Activated T-cell treated with anti-CD3 and anti-CD28 coated beads, Interleukin-2, amount 50 U/mL, for 24 hours (primary cell): Measurements from ENCODE around the gene SLF2.
"Not testable (repeated sequence)": the region's sequence is repeated elsewhere in the genome, so short reads cannot be mapped to it uniquely, and the experiment has no call there.

Experiments used
- DNase-seq: peaks from one replicate; pipeline ENCODE4 v3.0.0-alpha.2; 2020
- H3K27ac Mint-ChIP-seq: 2 replicates; pipeline ENCODE4 v1.8.0; 2020; ENCODE audit warnings: mild to moderate bottlenecking, mixed read lengths
- H3K27me3 Mint-ChIP-seq: 2 replicates; pipeline ENCODE4 v1.8.0; 2020; ENCODE audit warnings: mixed read lengths
- H3K36me3 Mint-ChIP-seq: 2 replicates; pipeline ENCODE4 v1.8.0; 2020; ENCODE audit warnings: low read depth, mixed read lengths
- H3K4me1 Mint-ChIP-seq: 2 replicates; pipeline ENCODE4 v1.8.0; 2020; ENCODE audit warnings: low read depth, mixed read lengths
- H3K4me3 Mint-ChIP-seq: 2 replicates; pipeline ENCODE4 v1.8.0; 2020; ENCODE audit warnings: mild to moderate bottlenecking, moderate library complexity, mixed read lengths
- H3K9me3 Mint-ChIP-seq: 2 replicates; pipeline ENCODE4 v1.8.0; 2020; ENCODE audit warnings: mixed read lengths

SLF2 gene

DNA sequence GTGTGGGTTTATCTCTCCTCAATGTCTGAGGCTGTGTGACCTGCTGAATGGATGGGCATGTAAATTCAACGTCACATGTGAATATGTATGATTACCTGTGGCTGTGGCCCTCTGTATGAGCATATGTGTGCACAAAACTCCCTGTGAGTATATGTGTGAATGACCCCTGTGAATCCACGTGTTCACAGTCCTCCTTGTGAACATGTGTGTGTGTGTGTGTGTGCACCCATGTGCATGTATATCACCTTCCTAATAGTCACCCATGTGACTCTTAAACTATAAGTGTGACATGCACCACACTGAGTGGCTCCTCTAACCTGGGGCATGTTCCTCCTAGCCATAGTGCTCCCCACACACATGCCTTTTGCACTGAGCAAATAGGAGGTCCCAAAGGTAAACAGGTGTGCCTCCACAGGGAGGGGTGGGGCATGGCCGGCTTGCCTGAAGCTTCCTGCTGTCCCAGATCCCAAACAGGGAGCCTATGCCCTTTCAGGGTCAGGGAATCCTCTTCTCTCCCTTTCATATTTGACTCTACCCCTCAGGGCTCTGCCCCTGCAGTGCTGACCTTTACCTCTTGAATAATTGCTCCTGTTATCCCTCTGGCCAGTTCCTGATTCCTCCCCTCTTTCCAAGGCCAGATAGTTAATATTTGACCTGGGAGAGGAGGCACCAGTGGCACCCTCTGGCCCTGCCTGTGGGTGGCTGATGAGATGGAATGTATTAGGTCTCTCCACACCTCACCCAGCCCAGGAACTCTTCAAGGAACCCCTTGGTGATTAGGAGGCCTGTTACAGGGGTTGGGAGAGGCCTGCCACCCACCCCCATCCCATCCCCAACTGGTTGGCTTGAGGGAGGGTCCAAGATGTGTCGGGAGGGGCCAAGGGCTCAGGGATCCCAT is 58.4 kb downstream of the SLF2 start:
- peaks cover 21% of the 10 kb centered on the region for H3K4me1 Mint-ChIP-seq
- H3K9me3 Mint-ChIP-seq, result no peaks in the 10 kb centered on the region
- H3K27ac Mint-ChIP-seq, result no peak overlapping the region
- H3K36me3 Mint-ChIP-seq, result peaks cover 1% of the 10 kb centered on the region
- H3K4me3 Mint-ChIP-seq, result no peak overlapping the region
- DNase-seq, result no peak
- H3K27me3 Mint-ChIP-seq, result no peaks in the 10 kb centered on the region

DNA sequence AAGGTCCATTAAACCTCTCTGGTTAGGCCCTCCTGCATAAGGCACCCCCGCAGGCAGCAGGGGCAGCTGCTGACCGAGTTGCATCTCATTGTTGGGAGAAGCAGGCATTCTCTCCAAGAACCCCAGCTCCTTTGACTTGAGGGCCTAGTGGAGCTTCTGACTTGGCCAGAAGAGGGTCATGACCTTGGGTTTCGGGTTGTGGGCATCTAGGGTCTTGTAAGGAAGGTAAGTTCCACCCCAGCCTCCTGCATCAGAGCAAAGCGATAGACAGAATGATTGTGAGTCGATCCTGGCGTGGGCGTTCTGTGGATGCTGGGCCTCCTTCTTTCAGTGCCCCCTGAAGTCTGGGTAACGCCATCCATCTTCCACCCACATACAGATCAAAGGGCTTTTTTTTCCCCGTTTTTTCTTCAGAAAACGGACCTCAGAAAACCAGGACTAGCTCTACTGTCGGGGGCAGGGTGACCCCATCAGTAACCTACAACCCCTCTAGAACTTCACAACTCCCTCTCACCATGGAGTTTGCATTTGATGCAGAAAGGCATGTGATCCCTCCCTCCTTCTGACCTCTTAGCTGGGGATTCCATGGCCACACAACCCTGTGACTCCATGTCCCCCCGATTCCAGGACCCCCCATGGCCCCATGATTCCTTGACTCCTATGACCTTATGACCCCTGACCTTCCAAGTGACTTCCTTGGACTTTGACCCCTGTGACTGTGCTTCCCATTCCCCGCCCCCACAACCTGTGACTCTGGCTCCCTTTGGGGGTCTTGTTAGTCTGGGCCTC is 59.5 kb downstream of the SLF2 start:
- H3K4me3 Mint-ChIP-seq, result no peak overlapping the region
- H3K27me3 Mint-ChIP-seq, result no peaks in the 10 kb centered on the region
- H3K27ac Mint-ChIP-seq, result no peak overlapping the region

DNA sequence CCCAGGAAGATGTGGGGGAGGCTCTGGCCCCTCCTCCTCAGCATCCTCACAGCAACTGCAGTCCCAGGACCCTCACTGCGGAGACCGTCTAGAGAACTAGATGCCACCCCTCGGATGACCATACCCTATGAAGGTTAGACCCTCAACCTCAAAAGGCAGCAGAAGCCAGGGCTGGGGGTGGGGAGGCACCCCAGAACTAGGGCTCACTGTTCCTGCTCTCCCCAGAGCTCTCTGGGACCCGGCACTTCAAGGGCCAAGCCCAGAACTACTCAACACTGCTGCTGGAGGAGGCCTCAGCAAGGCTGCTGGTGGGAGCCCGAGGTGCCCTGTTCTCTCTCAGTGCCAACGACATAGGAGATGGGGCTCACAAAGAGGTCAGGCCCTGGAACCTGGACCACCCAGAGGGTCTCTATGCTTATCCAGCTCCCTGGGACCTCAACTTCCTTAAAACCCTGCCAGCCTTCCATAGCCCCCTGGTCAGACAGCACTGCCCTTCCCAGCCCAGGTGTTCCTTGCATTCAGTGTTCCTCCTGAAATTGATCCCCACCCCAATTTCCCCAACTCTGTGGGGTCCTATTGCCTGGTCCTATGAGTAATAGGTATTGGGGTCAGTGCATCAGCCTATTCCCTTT is 60.3 kb downstream of the SLF2 start:
- DNase-seq, result no peak

More for the DNA sequence above, 59.5 kb downstream of the SLF2 start:
- no peak for DNase-seq
- Mint-ChIP-seq H3K9me3 (no peaks in the 10 kb centered on the region), H3K36me3 (no peaks in the 10 kb centered on the region), H3K4me1 (peaks cover 21% of the 10 kb centered on the region)

DNA sequence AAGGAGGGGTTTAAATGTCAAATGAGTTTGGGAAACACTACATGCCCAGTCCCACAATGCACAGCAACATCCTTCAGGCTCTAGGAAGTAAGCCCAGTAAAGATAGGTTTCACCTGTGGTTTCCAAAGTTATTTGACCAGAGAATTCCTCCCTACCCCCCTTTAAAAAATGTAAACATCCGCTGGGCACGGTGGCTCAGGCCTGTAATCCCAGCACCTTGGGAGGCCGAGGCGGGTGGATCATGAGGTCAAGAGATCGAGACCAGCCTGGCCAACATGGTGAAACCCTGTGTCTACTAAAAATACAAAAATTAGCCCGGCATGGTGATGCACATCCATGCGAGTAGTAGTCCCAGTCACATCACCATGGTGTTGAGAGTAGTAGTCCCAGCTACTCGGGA is 62.6 kb downstream of the SLF2 start:
- not testable (repeated sequence) for H3K27me3 Mint-ChIP-seq, H3K4me3 Mint-ChIP-seq, DNase-seq, H3K36me3 Mint-ChIP-seq, H3K9me3 Mint-ChIP-seq, H3K4me1 Mint-ChIP-seq, H3K27ac Mint-ChIP-seq

More for the DNA sequence above, 60.3 kb downstream of the SLF2 start:
- Mint-ChIP-seq H3K27me3 (no peaks in the 10 kb centered on the region), H3K9me3 (no peaks in the 10 kb centered on the region), H3K36me3 (no peaks in the 10 kb centered on the region), H3K4me1 (peaks cover 21% of the 10 kb centered on the region), H3K4me3 (no peak overlapping the region), H3K27ac (no peak overlapping the region)

DNA sequence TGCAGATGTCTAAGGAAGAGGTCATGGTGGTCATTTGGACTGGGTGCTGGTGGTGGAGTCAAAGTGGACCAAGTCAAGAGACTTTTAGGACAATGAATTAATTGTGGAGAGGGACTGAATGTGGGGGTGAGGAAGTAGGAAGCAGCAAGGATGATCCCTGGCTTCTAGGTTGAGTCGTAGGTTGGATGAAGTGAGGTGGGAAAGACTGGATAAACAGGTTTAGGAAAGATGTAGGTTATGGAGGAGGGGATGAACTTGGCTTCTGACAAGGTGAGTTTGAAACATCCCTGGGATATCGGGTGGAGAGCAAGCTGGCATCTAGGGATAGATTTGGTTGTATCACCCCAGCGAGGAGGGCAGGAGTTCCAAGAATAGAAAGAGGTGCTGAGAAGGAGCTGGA is 64.1 kb downstream of the SLF2 start:
- H3K27me3 Mint-ChIP-seq, result no peaks in the 10 kb centered on the region
- no peaks in the 10 kb centered on the region for H3K9me3 Mint-ChIP-seq
- no peak overlapping the region for H3K4me3 Mint-ChIP-seq
- H3K36me3 Mint-ChIP-seq, result peaks cover 21% of the 10 kb centered on the region
- DNase-seq, result no peak
- H3K4me1 Mint-ChIP-seq, result peaks cover 6% of the 10 kb centered on the region
- peak overlapping the region; percentile 0 for H3K27ac Mint-ChIP-seq

DNA sequence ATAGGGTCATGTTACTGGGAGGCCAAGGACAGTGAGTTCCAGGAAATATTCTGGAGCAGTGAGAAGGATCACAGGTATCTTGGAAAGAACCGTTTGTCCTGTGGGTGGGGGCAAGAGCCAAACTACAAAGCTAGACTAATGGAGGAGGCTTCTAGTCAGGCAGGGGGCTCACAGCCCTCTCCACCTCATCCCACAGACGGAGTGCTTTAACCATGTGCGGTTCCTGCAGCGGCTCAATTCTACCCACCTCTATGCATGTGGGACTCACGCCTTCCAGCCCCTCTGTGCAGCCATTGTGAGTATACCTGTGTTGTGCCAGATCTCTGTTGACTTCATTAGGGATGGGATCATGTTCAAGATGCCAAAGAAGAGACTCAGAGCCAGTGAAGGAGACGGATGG is 64.7 kb downstream of the SLF2 start:
- peaks cover 26% of the 10 kb centered on the region for H3K36me3 Mint-ChIP-seq

DNA sequence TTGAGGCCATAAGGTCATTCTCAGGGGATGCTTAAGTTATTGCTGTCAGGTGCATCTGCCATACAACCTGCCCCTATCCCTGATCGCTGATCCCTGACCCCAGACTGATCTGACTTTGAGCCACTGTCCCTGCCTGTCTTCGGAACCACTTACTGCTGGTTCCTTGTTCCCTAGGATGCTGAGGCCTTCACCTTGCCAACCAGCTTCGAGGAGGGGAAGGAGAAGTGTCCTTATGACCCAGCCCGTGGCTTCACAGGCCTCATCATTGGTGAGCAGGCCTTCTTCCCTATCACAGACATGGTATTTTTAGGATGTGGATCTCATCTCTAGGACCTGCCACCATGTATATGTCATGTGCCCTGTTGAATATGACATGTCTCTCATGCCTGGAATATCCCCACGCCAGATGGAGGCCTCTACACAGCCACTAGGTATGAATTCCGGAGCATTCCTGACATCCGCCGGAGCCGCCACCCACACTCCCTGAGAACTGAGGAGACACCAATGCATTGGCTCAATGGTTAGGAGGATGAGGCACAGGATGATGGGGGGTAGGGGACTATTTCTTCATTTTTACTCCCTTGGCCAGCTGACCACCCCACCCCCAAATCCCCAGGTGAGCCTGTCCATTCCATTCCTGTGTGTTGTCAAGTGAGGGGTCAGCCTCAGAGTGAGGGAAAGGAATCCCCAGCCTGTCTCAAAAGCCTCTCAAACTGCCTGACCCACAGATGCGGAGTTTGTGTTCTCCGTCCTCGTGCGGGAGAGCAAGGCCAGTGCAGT is 65.5 kb downstream of the SLF2 start:
- H3K27ac Mint-ChIP-seq, result peak overlapping the region; percentile 1
- H3K27me3 Mint-ChIP-seq, result no peaks in the 10 kb centered on the region
- no peaks in the 10 kb centered on the region for H3K9me3 Mint-ChIP-seq
- H3K36me3 Mint-ChIP-seq, result peaks cover 32% of the 10 kb centered on the region
- no peak overlapping the region for H3K4me3 Mint-ChIP-seq
- no peaks in the 10 kb centered on the region for H3K4me1 Mint-ChIP-seq
- no peak for DNase-seq

More for the DNA sequence above, 64.7 kb downstream of the SLF2 start:
- peaks cover 2% of the 10 kb centered on the region for H3K4me1 Mint-ChIP-seq
- no peaks in the 10 kb centered on the region for H3K27me3 Mint-ChIP-seq
- no peak overlapping the region for H3K4me3 Mint-ChIP-seq
- H3K9me3 Mint-ChIP-seq, result no peaks in the 10 kb centered on the region
- DNase-seq, result no peak
- H3K27ac Mint-ChIP-seq, result peak overlapping the region; percentile 1

DNA sequence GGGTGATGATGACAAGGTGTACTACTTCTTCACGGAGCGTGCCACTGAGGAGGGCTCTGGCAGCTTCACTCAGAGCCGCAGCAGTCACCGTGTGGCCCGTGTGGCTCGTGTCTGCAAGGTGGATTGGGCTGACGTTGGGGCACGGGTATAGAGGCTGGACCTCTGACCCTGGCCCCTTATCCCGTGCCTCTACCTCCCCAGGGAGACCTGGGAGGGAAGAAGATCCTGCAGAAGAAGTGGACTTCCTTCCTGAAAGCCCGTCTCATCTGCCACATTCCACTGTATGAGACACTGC is 66.1 kb downstream of the SLF2 start:
- H3K4me1 Mint-ChIP-seq, result no peaks in the 10 kb centered on the region
- DNase-seq, result no peak
- H3K27me3 Mint-ChIP-seq, result no peaks in the 10 kb centered on the region
- no peaks in the 10 kb centered on the region for H3K9me3 Mint-ChIP-seq
- peaks cover 35% of the 10 kb centered on the region for H3K36me3 Mint-ChIP-seq
- H3K4me3 Mint-ChIP-seq, result no peak overlapping the region
- no peak overlapping the region for H3K27ac Mint-ChIP-seq

DNA sequence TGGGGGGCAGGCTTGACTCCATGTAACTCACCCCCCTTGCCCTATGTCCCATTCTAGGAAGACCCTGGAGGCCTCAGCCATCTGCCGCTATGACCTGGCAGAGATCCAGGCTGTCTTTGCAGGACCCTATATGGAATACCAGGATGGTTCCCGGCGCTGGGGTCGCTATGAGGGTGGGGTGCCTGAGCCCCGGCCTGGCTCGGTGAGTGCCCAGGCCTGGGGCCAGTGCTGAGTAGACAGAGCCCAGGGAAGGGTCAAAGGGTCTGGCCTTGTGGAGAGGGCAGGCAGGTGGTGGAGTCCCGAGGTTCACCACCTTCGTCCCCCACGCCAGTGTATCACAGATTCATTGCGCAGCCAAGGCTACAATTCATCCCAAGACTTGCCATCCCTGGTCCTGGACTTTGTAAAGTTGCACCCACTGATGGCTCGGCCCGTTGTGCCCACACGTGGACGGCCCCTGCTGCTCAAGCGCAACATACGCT is 67.1 kb downstream of the SLF2 start:
- Mint-ChIP-seq H3K27me3 (no peaks in the 10 kb centered on the region), H3K4me1 (no peaks in the 10 kb centered on the region)

DNA sequence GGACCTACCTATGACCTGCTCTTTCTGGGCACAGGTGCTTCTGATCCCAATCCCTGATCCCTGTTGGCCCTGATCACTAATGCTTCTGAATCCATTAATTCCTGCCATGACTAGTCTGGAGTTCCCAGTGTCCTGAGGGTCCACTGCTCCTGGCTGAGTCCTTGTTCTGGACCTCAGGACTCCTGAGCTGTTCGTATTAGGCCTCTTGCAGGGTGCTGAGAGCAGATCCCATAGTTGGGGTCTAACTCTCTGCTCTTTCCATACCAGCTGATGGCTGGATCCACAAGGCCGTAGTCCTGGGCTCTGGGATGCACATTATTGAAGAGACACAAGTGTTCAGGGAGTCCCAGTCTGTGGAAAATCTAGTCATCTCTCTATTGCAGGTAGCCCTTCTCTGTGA is 67.5 kb downstream of the SLF2 start:
- H3K4me1 Mint-ChIP-seq, result peaks cover 2% of the 10 kb centered on the region
- DNase-seq, result no peak
- peak overlapping the region; percentile 32 for H3K27ac Mint-ChIP-seq
- H3K9me3 Mint-ChIP-seq, result no peaks in the 10 kb centered on the region
- H3K4me3 Mint-ChIP-seq, result no peak overlapping the region
- H3K27me3 Mint-ChIP-seq, result no peaks in the 10 kb centered on the region
- H3K36me3 Mint-ChIP-seq, result peaks cover 45% of the 10 kb centered on the region

More for the DNA sequence above, 67.1 kb downstream of the SLF2 start:
- H3K4me3 Mint-ChIP-seq, result no peak overlapping the region
- H3K36me3 Mint-ChIP-seq, result peaks cover 42% of the 10 kb centered on the region
- no peak for DNase-seq
- no peaks in the 10 kb centered on the region for H3K9me3 Mint-ChIP-seq
- no peak overlapping the region for H3K27ac Mint-ChIP-seq

DNA sequence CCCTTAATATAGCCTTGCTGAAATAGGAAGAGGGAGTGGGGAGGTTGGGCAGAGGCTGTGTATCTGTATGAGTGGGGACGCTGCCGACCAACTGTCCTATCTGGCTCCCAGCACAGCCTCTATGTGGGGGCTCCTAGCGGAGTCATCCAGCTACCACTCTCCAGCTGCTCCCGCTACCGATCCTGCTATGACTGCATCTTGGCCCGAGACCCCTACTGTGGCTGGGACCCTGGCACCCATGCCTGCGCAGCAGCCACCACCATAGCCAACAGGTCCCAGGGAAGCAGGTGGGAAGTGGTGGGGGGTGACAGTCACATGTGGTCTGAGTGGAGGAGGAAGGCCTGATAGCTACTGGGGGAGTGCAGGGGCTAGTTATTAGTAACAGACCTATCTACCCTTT is 67.9 kb downstream of the SLF2 start:
- Mint-ChIP-seq H3K4me3 (no peak overlapping the region), H3K36me3 (peaks cover 49% of the 10 kb centered on the region), H3K27ac (no peak overlapping the region), H3K9me3 (no peaks in the 10 kb centered on the region), H3K27me3 (no peaks in the 10 kb centered on the region), H3K4me1 (peaks cover 6% of the 10 kb centered on the region)
- DNase-seq, result no peak

DNA sequence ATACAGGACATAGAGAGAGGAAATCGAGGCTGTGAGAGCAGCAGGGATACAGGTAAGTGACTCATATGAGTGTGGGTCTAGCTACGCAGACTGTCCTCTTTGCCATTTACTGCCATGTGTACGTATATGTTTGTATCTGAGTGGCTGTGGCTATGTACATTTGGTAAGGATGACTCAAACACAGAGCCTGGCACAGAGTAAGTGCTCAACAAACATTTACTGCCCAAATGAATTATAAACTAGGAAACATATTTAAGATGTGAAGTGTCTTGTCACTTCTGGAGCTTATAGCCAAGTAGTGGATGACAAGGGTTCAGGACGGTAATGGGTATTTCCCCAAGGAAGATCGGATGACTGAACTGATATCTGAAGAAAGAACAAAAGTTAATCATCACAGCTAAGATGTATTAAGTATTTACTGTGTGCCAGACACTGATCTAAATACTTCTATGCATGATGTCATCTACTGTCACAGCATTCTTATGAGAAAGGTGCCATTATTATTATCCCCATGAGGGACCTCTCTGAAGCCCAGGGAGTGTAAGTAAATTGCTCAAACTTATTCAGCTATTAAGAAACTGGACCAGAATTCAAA is 68.5 kb downstream of the SLF2 start:
- H3K36me3 Mint-ChIP-seq, result peaks cover 54% of the 10 kb centered on the region
- DNase-seq, result no peak
- no peak overlapping the region for H3K4me3 Mint-ChIP-seq
- no peaks in the 10 kb centered on the region for H3K9me3 Mint-ChIP-seq
- H3K27me3 Mint-ChIP-seq, result no peaks in the 10 kb centered on the region
- peaks cover 11% of the 10 kb centered on the region for H3K4me1 Mint-ChIP-seq
- no peak overlapping the region for H3K27ac Mint-ChIP-seq

DNA sequence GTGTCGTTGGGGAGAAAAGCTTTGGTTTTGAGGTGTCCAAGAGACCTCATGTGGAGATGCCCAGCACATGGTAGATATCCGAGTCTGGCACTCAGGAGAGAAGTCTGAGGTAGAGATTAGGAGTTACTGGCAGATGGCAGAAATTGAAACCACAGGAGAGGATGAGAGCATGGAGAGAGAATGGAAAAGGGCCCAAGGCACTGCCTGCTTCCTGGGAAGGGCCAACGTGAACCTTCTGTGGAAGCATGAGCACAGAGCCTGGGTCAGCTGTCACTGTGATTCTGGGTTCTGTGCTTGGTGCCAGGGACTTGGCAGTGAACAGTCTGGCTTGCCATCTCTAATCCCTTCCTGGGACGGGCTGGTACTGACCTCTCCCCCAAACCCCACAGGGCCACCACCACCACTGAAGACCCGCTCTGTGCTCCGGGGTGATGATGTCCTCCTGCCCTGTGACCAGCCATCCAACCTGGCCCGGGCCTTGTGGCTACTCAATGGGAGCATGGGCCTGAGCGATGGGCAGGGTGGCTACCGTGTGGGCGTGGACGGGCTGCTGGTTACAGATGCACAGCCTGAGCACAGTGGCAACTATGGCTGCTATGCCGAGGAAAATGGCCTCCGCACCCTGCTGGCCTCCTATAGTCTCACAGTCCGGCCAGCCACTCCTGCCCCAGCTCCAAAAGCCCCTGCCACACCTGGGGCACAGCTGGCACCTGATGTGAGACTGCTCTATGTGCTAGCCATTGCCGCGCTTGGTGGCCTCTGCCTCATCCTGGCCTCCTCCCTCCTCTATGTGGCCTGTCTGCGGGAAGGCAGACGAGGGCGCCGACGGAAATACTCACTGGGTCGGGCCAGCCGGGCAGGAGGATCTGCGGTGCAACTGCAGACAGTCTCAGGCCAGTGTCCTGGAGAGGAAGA is 70.4 kb downstream of the SLF2 start:
- Mint-ChIP-seq H3K27me3 (no peaks in the 10 kb centered on the region), H3K4me3 (no peak overlapping the region), H3K36me3 (peaks cover 72% of the 10 kb centered on the region), H3K9me3 (no peaks in the 10 kb centered on the region), H3K4me1 (peaks cover 26% of the 10 kb centered on the region), H3K27ac (no peak overlapping the region)
- DNase-seq, result peak; percentile 24
